Tibial nerve (tissue), 4 donors: ENCODE data around the gene SLC17A9. TPM values are rescaled to one million over a fixed set of nuclear protein-coding genes. Genes with fewer than 3 reads are reported as not detected.

Experiments
- DNase-seq, 2 donors: peaks; one replicate each; pipeline ENCODE4 v3.0.0-alpha.2; 2019; ENCODE audit warnings: low spot score in 2 of 2
- H3K27ac ChIP-seq, 4 donors: fragments of 200-600 bp; sonication (generic) in 3 of 4; one replicate each; pipeline ENCODE4 v1.5.1; 2017 to 2019; ENCODE audit warnings: mild to moderate bottlenecking in 1 of 4
- H3K27me3 ChIP-seq, 2 donors: fragments of 200-600 bp; sonication (generic) in 1 of 2; one replicate each; pipeline versions ENCODE4 v1.5.1 to v1.6.0; 2017 to 2019
- H3K36me3 ChIP-seq, 3 donors: fragments of 200-600 bp; sonication (generic); one replicate each; pipeline ENCODE4 v1.5.1; 2018 to 2019
- H3K4me1 ChIP-seq, 4 donors: fragments of 200-600 bp; sonication (generic) in 3 of 4; one replicate each; pipeline ENCODE4 v1.5.1; 2017 to 2019
- H3K4me3 ChIP-seq, 4 donors: fragments of 200-600 bp; sonication (generic) in 3 of 4; one replicate each; pipeline ENCODE4 v1.5.1; 2017 to 2019; ENCODE audit warnings: mild to moderate bottlenecking in 1 of 4, moderate library complexity in 1 of 4
- H3K9me3 ChIP-seq, 4 donors: fragments of 200-600 bp; sonication (generic) in 3 of 4; one replicate each; pipeline ENCODE4 v1.5.1; 2017 to 2019
- CTCF ChIP-seq, 5 experiments: fragments of 200-600 bp in 3 of 5; fragments of 450-650 bp in 2 of 5; sonication (generic) in 3 of 5; IDR thresholded peaks; one replicate each; pipeline ENCODE4 v1.5.1; 2016 to 2019; ENCODE audit warnings: antibody characterized with exemption in 5 of 5, mild to moderate bottlenecking in 3 of 5, moderate library complexity in 2 of 5
- EP300 ChIP-seq, 2 donors: sonication (generic); formaldehyde crosslinking; IDR thresholded peaks; one replicate each; pipeline ENCODE4 v1.6.1; 2017; ENCODE audit warnings: antibody characterized with exemption in 2 of 2, mild to moderate bottlenecking in 1 of 2
- POLR2A ChIP-seq, 2 donors: fragments of 450-650 bp; IDR thresholded peaks; one replicate each; pipeline ENCODE4 v1.6.1; 2017; ENCODE audit warnings: antibody characterized with exemption in 2 of 2, mild to moderate bottlenecking in 2 of 2, moderate library complexity in 2 of 2
- WGBS, 2 donors: methylation state at CpG; one replicate each; pipeline ENCODE4 v1.1.5; 2018; 5-methylcytosine and 5-hydroxymethylcytosine counted together
- total RNA-seq, 4 donors: library from RNA; depleted of rRNA; stranded (reverse); fragments of >200 nt; gene quantifications; one replicate each; pipeline ENCODE4 v1.1.0, GENCODE V29; 2016

Gene SLC17A9
- total RNA-seq, 4 donors from 2014 or later = 3.9 to 13.5 (median 4.5) TPM

DNA sequence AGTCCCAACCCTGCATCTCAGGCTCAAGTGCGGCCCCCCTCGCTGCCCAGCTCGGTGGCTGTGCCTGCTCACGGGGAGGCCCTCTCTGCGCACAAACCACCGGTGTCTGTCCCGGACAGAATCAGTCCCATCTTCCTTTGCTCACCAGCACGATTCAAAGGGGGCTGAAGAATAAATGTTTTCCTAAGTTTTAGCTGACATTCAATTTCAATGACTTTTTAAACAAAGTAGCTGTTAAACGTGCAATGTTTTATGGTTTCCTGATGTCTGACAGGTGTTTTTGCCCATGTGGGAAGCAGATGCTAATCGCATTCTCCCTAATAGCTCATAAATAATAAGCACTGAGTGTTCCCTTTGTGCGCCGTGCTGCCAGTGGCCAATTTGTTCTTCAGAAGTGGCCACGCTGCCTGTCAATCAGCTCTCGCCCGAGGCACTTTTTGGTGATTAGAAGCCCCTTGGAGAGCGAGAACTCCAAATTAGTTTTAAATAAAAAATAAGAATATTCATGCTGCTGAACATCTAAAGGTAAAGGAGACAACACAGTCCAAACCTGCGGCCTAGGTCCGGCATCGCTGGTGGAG lies 28.0 kb downstream of the SLC17A9 start:
- 29 to 31% methylated on average over 16 to 19 of the region's 19 CpGs for WGBS, 2 donors
- peaks cover 0 to 8% (median 3%) of the 10 kb centered on the region in 4 donors for H3K4me1 ChIP-seq
- TF ChIP-seq EP300 (IDR thresholded peaks at IDR 0.05) = no peak
- no peak for TF ChIP-seq POLR2A (IDR thresholded peaks at IDR 0.05)
- TF ChIP-seq CTCF (IDR thresholded peaks at IDR 0.05) = no peak
- H3K4me3 ChIP-seq = no peak overlapping the region
- no peaks in the 10 kb centered on the region for H3K9me3 ChIP-seq
- no peaks in the 10 kb centered on the region for H3K36me3 ChIP-seq
- peaks cover 0 to 98% of the 10 kb centered on the region in 2 donors for H3K27me3 ChIP-seq
- H3K27ac ChIP-seq = no peak overlapping the region
- DNase-seq = no peak

DNA sequence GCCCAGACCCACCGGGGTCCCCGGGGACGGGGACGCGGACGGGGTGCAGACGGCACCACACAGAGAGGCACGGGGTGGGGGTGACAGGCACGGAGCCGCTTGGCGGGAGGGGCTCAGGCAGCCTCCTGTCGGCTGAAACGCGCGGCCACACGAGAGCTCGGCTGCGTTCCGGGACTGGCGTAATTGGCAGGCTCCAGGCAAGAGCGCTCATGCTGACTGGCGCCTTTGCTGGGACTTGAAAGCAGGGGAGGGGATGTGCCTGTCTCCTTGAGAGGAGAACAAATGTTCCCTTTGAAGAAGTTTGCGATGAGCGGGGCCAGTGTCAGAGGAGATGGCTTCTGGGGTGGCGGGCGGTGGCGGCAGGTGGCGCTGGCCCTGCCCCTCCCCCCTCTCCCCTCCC lies 28.5 kb downstream of the SLC17A9 start:
- H3K27ac ChIP-seq = no peak overlapping the region
- DNase-seq = no peak
- TF ChIP-seq CTCF (IDR thresholded peaks at IDR 0.05) = no peak
- no peak for TF ChIP-seq POLR2A (IDR thresholded peaks at IDR 0.05)
- no peak for TF ChIP-seq EP300 (IDR thresholded peaks at IDR 0.05)
- H3K4me3 ChIP-seq = no peak overlapping the region
- 21 to 39% methylated on average over 19 to 22 of the region's 28 CpGs for WGBS, 2 donors
- H3K27me3 ChIP-seq = peaks cover 0 to 98% of the 10 kb centered on the region in 2 donors
- peaks cover 0 to 8% (median 3%) of the 10 kb centered on the region in 4 donors for H3K4me1 ChIP-seq
- no peaks in the 10 kb centered on the region for H3K36me3 ChIP-seq
- H3K9me3 ChIP-seq = no peaks in the 10 kb centered on the region

DNA sequence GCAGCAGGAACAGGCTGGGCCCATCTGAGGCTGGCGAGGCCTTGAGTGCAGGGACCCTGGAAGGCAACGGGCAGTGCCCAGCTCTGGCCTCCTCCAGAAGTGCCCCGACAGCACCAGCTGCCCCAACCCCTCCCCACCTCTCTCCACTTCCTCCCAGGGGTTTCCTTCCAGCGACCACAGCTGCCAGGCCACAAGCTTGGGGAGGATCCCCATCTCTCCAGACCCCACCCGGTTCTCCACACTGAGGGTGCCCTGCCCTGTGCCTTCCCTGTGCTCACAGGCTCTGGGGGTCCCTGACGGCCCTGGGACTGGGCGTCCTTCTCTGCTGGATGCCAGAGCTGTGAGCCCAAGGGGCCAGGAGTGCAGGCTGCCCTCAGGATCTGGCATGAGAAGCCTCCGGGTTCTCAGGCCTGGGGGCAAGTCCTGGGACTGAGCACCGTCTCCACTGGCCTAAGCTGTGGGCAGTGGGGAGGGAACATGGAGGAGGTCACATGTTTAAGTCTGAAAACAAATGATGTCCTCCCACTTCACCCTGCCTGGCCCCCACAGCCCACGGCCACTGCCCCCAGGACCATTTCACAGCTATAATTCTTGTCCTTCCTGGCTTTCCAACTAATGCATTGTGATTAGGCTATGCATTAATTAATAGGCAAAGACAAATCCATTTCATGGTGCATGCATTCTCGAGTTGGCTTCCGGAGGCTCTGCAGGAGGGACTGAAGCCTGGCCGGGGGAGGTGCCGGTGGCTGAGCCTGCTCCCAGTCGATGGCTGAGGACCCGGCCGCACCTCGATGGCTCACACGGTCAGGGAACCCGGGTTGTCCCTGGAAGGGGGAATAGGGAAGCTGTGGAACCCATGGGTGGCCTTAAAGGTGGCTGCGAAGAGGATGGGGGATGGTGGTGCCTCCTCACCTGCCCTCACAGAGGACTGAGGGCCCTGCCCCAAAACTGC lies 29.9 kb downstream of the SLC17A9 start:
- Histone ChIP-seq H3K4me3 (no peak overlapping the region), H3K27ac (no peak overlapping the region), H3K27me3 (peaks cover 0 to 96% of the 10 kb centered on the region in 2 donors), H3K4me1 (peaks cover 0 to 8% (median 3%) of the 10 kb centered on the region in 4 donors), H3K36me3 (no peaks in the 10 kb centered on the region), H3K9me3 (no peaks in the 10 kb centered on the region)
- DNase-seq = no peak
- no peak for TF ChIP-seq POLR2A (IDR thresholded peaks at IDR 0.05)
- TF ChIP-seq CTCF (IDR thresholded peaks at IDR 0.05) = no peak
- TF ChIP-seq EP300 (IDR thresholded peaks at IDR 0.05) = no peak
- 60 to 62% methylated on average over 19 to 20 of the region's 21 CpGs for WGBS, 2 donors

GRCh38 chr20:62983210-62983609 lies 30.7 kb downstream of the SLC17A9 start:
- peaks cover 0 to 8% (median 2%) of the 10 kb centered on the region in 4 donors for H3K4me1 ChIP-seq
- H3K27ac ChIP-seq = no peak overlapping the region
- H3K36me3 ChIP-seq = no peaks in the 10 kb centered on the region
- H3K4me3 ChIP-seq = no peak overlapping the region
- H3K27me3 ChIP-seq = peaks cover 0 to 96% of the 10 kb centered on the region in 2 donors
- H3K9me3 ChIP-seq = no peaks in the 10 kb centered on the region
- WGBS, 2 donors = 81 to 89% methylated on average over 6 of the region's 6 CpGs
- no peak for TF ChIP-seq CTCF (IDR thresholded peaks at IDR 0.05)
- no peak for TF ChIP-seq POLR2A (IDR thresholded peaks at IDR 0.05)
- TF ChIP-seq EP300 (IDR thresholded peaks at IDR 0.05) = no peak
- no peak for DNase-seq
